HEK293 (cell line): ENCODE measurements around the gene SUSD6.

Experiments
- BCL11B ChIP-seq: fragments of 450-650 bp; formaldehyde crosslinking; IDR thresholded peaks from 2 replicates; pipeline ENCODE4 v1.5.1; 2016; ENCODE audit warnings: low read depth, missing biosample characterization, missing genetic modification characterization
- FEZF1 ChIP-seq: fragments of 450-650 bp; formaldehyde crosslinking; IDR thresholded peaks from 2 replicates; pipeline ENCODE4 v1.5.1; 2016; ENCODE audit warnings: missing biosample characterization, missing genetic modification characterization
- GLIS1 ChIP-seq: fragments of 450-650 bp; formaldehyde crosslinking; IDR thresholded peaks from 2 replicates; pipeline ENCODE4 v1.5.1; 2016; ENCODE audit warnings: missing biosample characterization, missing genetic modification characterization
- MEIS1 ChIP-seq: sonication (generic); formaldehyde crosslinking; IDR thresholded peaks from 2 replicates; pipeline ENCODE4 v1.8.1; 2022; ENCODE audit warnings: missing genetic modification reagents, mild to moderate bottlenecking, borderline replicate concordance
- SALL2 ChIP-seq: fragments of 450-650 bp; formaldehyde crosslinking; IDR thresholded peaks from 2 replicates; pipeline ENCODE4 v1.5.0; 2017; ENCODE audit warnings: missing biosample characterization, mild to moderate bottlenecking, missing genetic modification characterization, borderline replicate concordance
- SETDB1 ChIP-seq: IDR thresholded peaks from one replicate; pipeline ENCODE4 v1.6.1; 2017; ENCODE audit warnings: mild to moderate bottlenecking, low read length, moderate library complexity, mixed read lengths; ENCODE audit not compliant: insufficient read length
- SP2 ChIP-seq: fragments of 450-650 bp; formaldehyde crosslinking; IDR thresholded peaks from 2 replicates; pipeline ENCODE4 v1.5.1; 2016; ENCODE audit warnings: missing biosample characterization, missing genetic modification characterization
- SP3 ChIP-seq: fragments of 450-650 bp; formaldehyde crosslinking; IDR thresholded peaks from 2 replicates; pipeline ENCODE4 v1.5.1; 2016; ENCODE audit warnings: missing biosample characterization, missing genetic modification characterization
- TRIM28 ChIP-seq: IDR thresholded peaks from 2 replicates; pipeline ENCODE4 v1.6.1; 2011; ENCODE audit warnings: low read length, control low read depth, borderline replicate concordance
- ZBTB17 ChIP-seq: fragments of 450-650 bp; formaldehyde crosslinking; IDR thresholded peaks from 2 replicates; pipeline ENCODE4 v1.5.1; 2016; ENCODE audit warnings: missing biosample characterization, missing genetic modification characterization
- ZBTB21 ChIP-seq: fragments of 450-650 bp; formaldehyde crosslinking; IDR thresholded peaks from 2 replicates; pipeline ENCODE4 v1.5.1; 2017; ENCODE audit warnings: missing biosample characterization, missing genetic modification characterization
- ZIC2 ChIP-seq: fragments of 450-650 bp; formaldehyde crosslinking; IDR thresholded peaks from 2 replicates; pipeline ENCODE4 v1.5.1; 2016; ENCODE audit warnings: missing biosample characterization, missing genetic modification characterization
- ZNF146 ChIP-seq: fragments of 450-650 bp; formaldehyde crosslinking; IDR thresholded peaks from 2 replicates; pipeline ENCODE4 v1.5.1; 2016; ENCODE audit warnings: missing biosample characterization, missing genetic modification characterization
- ZNF155 ChIP-seq: fragments of 450-650 bp; formaldehyde crosslinking; IDR thresholded peaks from 2 replicates; pipeline ENCODE4 v1.5.1; 2016; ENCODE audit warnings: missing biosample characterization, missing genetic modification characterization
- ZNF354C ChIP-seq: fragments of 450-650 bp; formaldehyde crosslinking; IDR thresholded peaks from 2 replicates; pipeline ENCODE4 v1.5.1; 2016; ENCODE audit warnings: missing biosample characterization, missing genetic modification characterization, low read depth, borderline replicate concordance
- ZNF394 ChIP-seq: fragments of 450-650 bp; formaldehyde crosslinking; IDR thresholded peaks from 2 replicates; pipeline ENCODE4 v1.5.1; 2016; ENCODE audit warnings: missing biosample characterization, missing genetic modification characterization, mild to moderate bottlenecking, moderate library complexity, borderline replicate concordance
- ZNF426 ChIP-seq: fragments of 450-650 bp; formaldehyde crosslinking; IDR thresholded peaks from 2 replicates; pipeline ENCODE4 v1.5.1; 2017; ENCODE audit warnings: missing biosample characterization, missing genetic modification characterization, mild to moderate bottlenecking, inconsistent platforms, moderate library complexity
- ZNF501 ChIP-seq: fragments of 450-650 bp; formaldehyde crosslinking; IDR thresholded peaks from 2 replicates; pipeline ENCODE4 v1.5.1; 2016; ENCODE audit warnings: missing biosample characterization, missing genetic modification characterization
- ZNF530 ChIP-seq: fragments of 450-650 bp; formaldehyde crosslinking; IDR thresholded peaks from 2 replicates; pipeline ENCODE4 v1.5.1; 2016; ENCODE audit warnings: low read depth, missing biosample characterization, missing genetic modification characterization
- ZNF585B ChIP-seq: fragments of 450-650 bp; formaldehyde crosslinking; IDR thresholded peaks from 2 replicates; pipeline ENCODE4 v1.5.1; 2016; ENCODE audit warnings: missing biosample characterization, missing genetic modification characterization
- ZNF626 ChIP-seq: fragments of 450-650 bp; sonication (Bioruptor Pico); formaldehyde crosslinking; IDR thresholded peaks from 2 replicates; pipeline ENCODE4 v1.5.1; 2018; ENCODE audit warnings: missing biosample characterization, missing genetic modification characterization, inconsistent platforms
- ZNF658 ChIP-seq: fragments of 450-650 bp; formaldehyde crosslinking; IDR thresholded peaks from 2 replicates; pipeline ENCODE4; 2016; ENCODE audit warnings: missing biosample characterization, missing genetic modification characterization
- ZNF76 ChIP-seq: fragments of 450-650 bp; formaldehyde crosslinking; IDR thresholded peaks from 2 replicates; pipeline ENCODE4; 2016; ENCODE audit warnings: low read depth, missing biosample characterization, missing genetic modification characterization, borderline replicate concordance
- ZNF843 ChIP-seq: fragments of 450-650 bp; formaldehyde crosslinking; IDR thresholded peaks from 2 replicates; pipeline ENCODE4 v1.5.1; 2016; ENCODE audit warnings: missing biosample characterization, missing genetic modification characterization
- TF ChIP-seq, protein P1 (sequence below): fragments of 450-650 bp; formaldehyde crosslinking; IDR thresholded peaks from 2 replicates; pipeline ENCODE4 v1.5.1; 2016; ENCODE audit warnings: missing biosample characterization, missing genetic modification characterization
- TF ChIP-seq, protein P2 (sequence below): fragments of 450-650 bp; formaldehyde crosslinking; optimal IDR thresholded peaks from 2 replicates; pipeline ENCODE3; 2016; ENCODE audit warnings: missing biosample characterization, mild to moderate bottlenecking, missing genetic modification characterization
- TF ChIP-seq, protein P3 (sequence below): fragments of 450-650 bp; IDR thresholded peaks from 2 replicates; pipeline ENCODE4 v1.5.1; 2018; ENCODE audit warnings: missing biosample characterization, mild to moderate bottlenecking, missing genetic modification characterization
- TF ChIP-seq, protein P4 (sequence below): fragments of 450-650 bp; formaldehyde crosslinking; IDR thresholded peaks from 2 replicates; pipeline ENCODE4 v1.5.1; 2016; ENCODE audit warnings: missing biosample characterization, missing genetic modification characterization

SUSD6 gene

DNA sequence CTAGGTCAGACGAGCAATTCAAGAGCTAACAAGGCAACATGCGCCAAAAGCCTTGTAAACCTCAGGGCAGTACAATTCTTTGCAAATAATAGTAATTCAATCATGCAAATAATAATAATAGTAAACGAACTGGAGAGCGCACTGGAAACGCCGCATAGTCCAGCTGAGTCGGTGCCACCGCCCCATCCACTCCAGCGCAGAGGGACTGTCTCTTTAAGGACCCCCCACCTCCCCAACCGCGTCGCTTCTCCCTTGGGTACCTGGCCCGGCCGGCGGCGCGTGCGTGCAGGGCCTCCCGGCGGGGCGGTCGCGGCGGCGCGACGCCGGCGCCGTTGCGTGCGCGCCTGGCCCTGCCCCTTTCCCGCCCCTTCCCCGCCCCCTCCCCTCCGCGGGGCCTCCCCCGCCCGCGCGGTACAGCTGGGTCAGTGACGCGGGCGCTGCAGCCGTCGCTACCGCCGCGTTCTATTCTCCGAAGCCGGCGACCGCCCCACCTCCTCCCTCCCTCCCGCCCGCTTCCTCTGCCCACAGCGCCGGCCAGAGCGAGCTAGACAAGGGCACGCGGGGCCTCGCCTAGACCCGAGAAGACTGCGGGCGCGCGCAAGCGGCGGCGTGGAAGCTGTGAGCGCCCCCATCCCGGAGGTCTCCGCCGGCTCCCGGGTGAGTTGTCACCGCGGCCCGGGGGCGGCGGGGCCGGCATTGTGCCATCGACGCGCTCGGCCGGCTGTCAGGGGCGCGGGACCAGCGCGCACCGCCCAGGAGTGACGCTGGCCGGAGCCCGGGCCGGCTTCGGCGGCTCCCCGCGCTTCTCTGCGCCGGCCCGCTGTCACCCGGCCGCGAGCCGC lies at the start of gene SUSD6 (continued):
- TF ChIP-seq SALL2 (tag by site-specific recombination) (no peak), ZBTB21 (tag by site-specific recombination) (no peak), FEZF1 (tag by site-specific recombination) (no peak), ZNF146 (no peak), SP3 (no peak), ZNF585B (tag by site-specific recombination) (peak; percentile 10; the same call in 1 of the 2 replicates), SP2 (0 out of 2 replicates have a peak, but pooled peaks have one; percentile 18), ZNF394 (tag by site-specific recombination) (no peak), TRIM28 (no peak), ZNF530 (no peak), ZNF658 (no peak), MEIS1 (no peak), GLIS1 (peak; percentile 66; the same call in 1 of the 2 replicates), SETDB1 (no peak), ZNF501 (tag by site-specific recombination) (no peak), ZIC2 (tag by site-specific recombination) (peak; percentile 21; the same call in 1 of the 2 replicates), ZNF626 (tag by site-specific recombination) (no peak), ZNF843 (no peak), ZNF76 (no peak), BCL11B (no peak), ZNF426 (tag by site-specific recombination) (no peak), ZBTB17 (no peak), ZNF354C (no peak), ZNF155 (tag by site-specific recombination) (no peak)
- TF ChIP-seq, protein P1, sequence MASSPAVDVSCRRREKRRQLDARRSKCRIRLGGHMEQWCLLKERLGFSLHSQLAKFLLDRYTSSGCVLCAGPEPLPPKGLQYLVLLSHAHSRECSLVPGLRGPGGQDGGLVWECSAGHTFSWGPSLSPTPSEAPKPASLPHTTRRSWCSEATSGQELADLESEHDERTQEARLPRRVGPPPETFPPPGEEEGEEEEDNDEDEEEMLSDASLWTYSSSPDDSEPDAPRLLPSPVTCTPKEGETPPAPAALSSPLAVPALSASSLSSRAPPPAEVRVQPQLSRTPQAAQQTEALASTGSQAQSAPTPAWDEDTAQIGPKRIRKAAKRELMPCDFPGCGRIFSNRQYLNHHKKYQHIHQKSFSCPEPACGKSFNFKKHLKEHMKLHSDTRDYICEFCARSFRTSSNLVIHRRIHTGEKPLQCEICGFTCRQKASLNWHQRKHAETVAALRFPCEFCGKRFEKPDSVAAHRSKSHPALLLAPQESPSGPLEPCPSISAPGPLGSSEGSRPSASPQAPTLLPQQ (tag by site-specific recombination), result peak; percentile 51
- TF ChIP-seq, protein P2, sequence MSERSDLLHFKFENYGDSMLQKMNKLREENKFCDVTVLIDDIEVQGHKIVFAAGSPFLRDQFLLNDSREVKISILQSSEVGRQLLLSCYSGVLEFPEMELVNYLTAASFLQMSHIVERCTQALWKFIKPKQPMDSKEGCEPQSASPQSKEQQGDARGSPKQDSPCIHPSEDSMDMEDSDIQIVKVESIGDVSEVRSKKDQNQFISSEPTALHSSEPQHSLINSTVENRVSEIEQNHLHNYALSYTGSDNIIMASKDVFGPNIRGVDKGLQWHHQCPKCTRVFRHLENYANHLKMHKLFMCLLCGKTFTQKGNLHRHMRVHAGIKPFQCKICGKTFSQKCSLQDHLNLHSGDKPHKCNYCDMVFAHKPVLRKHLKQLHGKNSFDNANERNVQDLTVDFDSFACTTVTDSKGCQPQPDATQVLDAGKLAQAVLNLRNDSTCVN, result peak; percentile 73
- TF ChIP-seq, protein P3, sequence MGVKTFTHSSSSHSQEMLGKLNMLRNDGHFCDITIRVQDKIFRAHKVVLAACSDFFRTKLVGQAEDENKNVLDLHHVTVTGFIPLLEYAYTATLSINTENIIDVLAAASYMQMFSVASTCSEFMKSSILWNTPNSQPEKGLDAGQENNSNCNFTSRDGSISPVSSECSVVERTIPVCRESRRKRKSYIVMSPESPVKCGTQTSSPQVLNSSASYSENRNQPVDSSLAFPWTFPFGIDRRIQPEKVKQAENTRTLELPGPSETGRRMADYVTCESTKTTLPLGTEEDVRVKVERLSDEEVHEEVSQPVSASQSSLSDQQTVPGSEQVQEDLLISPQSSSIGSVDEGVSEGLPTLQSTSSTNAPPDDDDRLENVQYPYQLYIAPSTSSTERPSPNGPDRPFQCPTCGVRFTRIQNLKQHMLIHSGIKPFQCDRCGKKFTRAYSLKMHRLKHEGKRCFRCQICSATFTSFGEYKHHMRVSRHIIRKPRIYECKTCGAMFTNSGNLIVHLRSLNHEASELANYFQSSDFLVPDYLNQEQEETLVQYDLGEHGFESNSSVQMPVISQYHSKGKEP (tag by site-specific recombination), result no peak
- TF ChIP-seq, protein P4, sequence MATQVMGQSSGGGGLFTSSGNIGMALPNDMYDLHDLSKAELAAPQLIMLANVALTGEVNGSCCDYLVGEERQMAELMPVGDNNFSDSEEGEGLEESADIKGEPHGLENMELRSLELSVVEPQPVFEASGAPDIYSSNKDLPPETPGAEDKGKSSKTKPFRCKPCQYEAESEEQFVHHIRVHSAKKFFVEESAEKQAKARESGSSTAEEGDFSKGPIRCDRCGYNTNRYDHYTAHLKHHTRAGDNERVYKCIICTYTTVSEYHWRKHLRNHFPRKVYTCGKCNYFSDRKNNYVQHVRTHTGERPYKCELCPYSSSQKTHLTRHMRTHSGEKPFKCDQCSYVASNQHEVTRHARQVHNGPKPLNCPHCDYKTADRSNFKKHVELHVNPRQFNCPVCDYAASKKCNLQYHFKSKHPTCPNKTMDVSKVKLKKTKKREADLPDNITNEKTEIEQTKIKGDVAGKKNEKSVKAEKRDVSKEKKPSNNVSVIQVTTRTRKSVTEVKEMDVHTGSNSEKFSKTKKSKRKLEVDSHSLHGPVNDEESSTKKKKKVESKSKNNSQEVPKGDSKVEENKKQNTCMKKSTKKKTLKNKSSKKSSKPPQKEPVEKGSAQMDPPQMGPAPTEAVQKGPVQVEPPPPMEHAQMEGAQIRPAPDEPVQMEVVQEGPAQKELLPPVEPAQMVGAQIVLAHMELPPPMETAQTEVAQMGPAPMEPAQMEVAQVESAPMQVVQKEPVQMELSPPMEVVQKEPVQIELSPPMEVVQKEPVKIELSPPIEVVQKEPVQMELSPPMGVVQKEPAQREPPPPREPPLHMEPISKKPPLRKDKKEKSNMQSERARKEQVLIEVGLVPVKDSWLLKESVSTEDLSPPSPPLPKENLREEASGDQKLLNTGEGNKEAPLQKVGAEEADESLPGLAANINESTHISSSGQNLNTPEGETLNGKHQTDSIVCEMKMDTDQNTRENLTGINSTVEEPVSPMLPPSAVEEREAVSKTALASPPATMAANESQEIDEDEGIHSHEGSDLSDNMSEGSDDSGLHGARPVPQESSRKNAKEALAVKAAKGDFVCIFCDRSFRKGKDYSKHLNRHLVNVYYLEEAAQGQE, result no peak
